Measurements from ENCODE around the gene TMPRSS5.

The TMPRSS5 gene

GRCh38 chr11:113670831-113671215 is 35.3 kb downstream of the TMPRSS5 start:
- Histone ChIP-seq H3K79me2 (no peaks in the 10 kb centered on the region), H3K4me3 (ENCODE audit: low read depth, low read length) (no peak overlapping the region), H2AFZ (no peak overlapping the region), H3K27ac (no peak overlapping the region), H3K4me1 (no peaks in the 10 kb centered on the region), H3K36me3 (ENCODE audit: control insufficient read depth, insufficient read depth, low read length) (no peaks in the 10 kb centered on the region), H3K9me3 (ENCODE audit: control insufficient read depth, low read length) (no peaks in the 10 kb centered on the region), H3K9ac (no peak overlapping the region), H3K4me2 (ENCODE audit: low read length) (no peak overlapping the region), H3K27me3 (ENCODE audit: control insufficient read depth, insufficient read depth, low read length) (no peaks in the 10 kb centered on the region)
- TF ChIP-seq CTCF (IDR thresholded peaks at IDR 0.05) = no peak

- H3K27me3 ChIP-seq (ENCODE audit: control insufficient read depth, insufficient read depth, low read length) = no peaks in the 10 kb centered on the region
- TF ChIP-seq CTCF (IDR thresholded peaks at IDR 0.05) = no peak
- H3K4me1 ChIP-seq = no peaks in the 10 kb centered on the region
- no peak overlapping the region for H3K4me3 ChIP-seq (ENCODE audit: low read depth, low read length)
- no peak overlapping the region for H3K4me2 ChIP-seq (ENCODE audit: low read length)
- H3K36me3 ChIP-seq (ENCODE audit: control insufficient read depth, insufficient read depth, low read length) = no peaks in the 10 kb centered on the region
- no peaks in the 10 kb centered on the region for H3K9me3 ChIP-seq (ENCODE audit: control insufficient read depth, low read length)
- H3K79me2 ChIP-seq = no peaks in the 10 kb centered on the region
- no peak overlapping the region for H3K27ac ChIP-seq
- no peak overlapping the region for H3K9ac ChIP-seq
- no peak overlapping the region for H2AFZ ChIP-seq
Observed at GRCh38 chr11:113670149-113670830, 35.8 kb downstream of the TMPRSS5 start.

GRCh38 chr11:113668255-113668654 is 37.9 kb downstream of the TMPRSS5 start:
- Histone ChIP-seq H3K4me3 (ENCODE audit: low read depth, low read length) (no peak overlapping the region), H2AFZ (no peak overlapping the region), H3K9me3 (ENCODE audit: control insufficient read depth, low read length) (no peaks in the 10 kb centered on the region), H3K27ac (no peak overlapping the region), H3K4me1 (no peaks in the 10 kb centered on the region), H3K27me3 (ENCODE audit: control insufficient read depth, insufficient read depth, low read length) (no peaks in the 10 kb centered on the region), H3K4me2 (ENCODE audit: low read length) (no peak overlapping the region), H3K79me2 (no peaks in the 10 kb centered on the region), H3K36me3 (ENCODE audit: control insufficient read depth, insufficient read depth, low read length) (no peaks in the 10 kb centered on the region), H3K9ac (no peak overlapping the region)
- no peak for TF ChIP-seq CTCF (IDR thresholded peaks at IDR 0.05)

GRCh38 chr11:113667801-113668200 is 38.3 kb downstream of the TMPRSS5 start:
- H3K27ac ChIP-seq = no peak overlapping the region
- no peak overlapping the region for H3K9ac ChIP-seq
- H3K27me3 ChIP-seq (ENCODE audit: control insufficient read depth, insufficient read depth, low read length) = no peaks in the 10 kb centered on the region
- TF ChIP-seq CTCF (IDR thresholded peaks at IDR 0.05) = no peak
- H3K4me2 ChIP-seq (ENCODE audit: low read length) = no peak overlapping the region
- H3K4me3 ChIP-seq (ENCODE audit: low read depth, low read length) = no peak overlapping the region
- H2AFZ ChIP-seq = no peak overlapping the region
- no peaks in the 10 kb centered on the region for H3K4me1 ChIP-seq
- H3K9me3 ChIP-seq (ENCODE audit: control insufficient read depth, low read length) = no peaks in the 10 kb centered on the region
- H3K36me3 ChIP-seq (ENCODE audit: control insufficient read depth, insufficient read depth, low read length) = no peaks in the 10 kb centered on the region
- no peaks in the 10 kb centered on the region for H3K79me2 ChIP-seq

GRCh38 chr11:113666584-113666983 is 39.5 kb downstream of the TMPRSS5 start:
- Histone ChIP-seq H2AFZ (no peak overlapping the region), H3K9ac (no peak overlapping the region), H3K4me2 (ENCODE audit: low read length) (no peak overlapping the region), H3K4me3 (ENCODE audit: low read depth, low read length) (no peak overlapping the region), H3K36me3 (ENCODE audit: control insufficient read depth, insufficient read depth, low read length) (no peaks in the 10 kb centered on the region), H3K4me1 (no peaks in the 10 kb centered on the region), H3K27me3 (ENCODE audit: control insufficient read depth, insufficient read depth, low read length) (no peaks in the 10 kb centered on the region), H3K9me3 (ENCODE audit: control insufficient read depth, low read length) (no peaks in the 10 kb centered on the region), H3K79me2 (no peaks in the 10 kb centered on the region), H3K27ac (no peak overlapping the region)
- no peak for TF ChIP-seq CTCF (IDR thresholded peaks at IDR 0.05)
